SK-N-SH (cell line): ENCODE measurements around the gene CRMP1. TPM values are rescaled to one million over a fixed set of nuclear protein-coding genes. Genes with fewer than 3 reads are reported as not detected.

Experiments
- CTCF ChIA-PET: fragments of 300-600, 350-600 bp; formaldehyde crosslinking; extraction: SDS; loops from one replicate; lab custom pipeline; 2021; lab: Yijun Ruan, JAX
- POLR2A ChIA-PET: fragments of 350-600 bp; sonication (Branson Sonifier 250); formaldehyde crosslinking; extraction: SDS; loops from one replicate; lab custom pipeline; 2020; ENCODE audit warnings: antibody characterized with exemption, inconsistent platforms; lab: Yijun Ruan, JAX
- DNase-seq: peaks from one replicate; pipeline ENCODE4 v3.0.0; 2012
- H2AFZ ChIP-seq: fragments of 200-600 bp; sonication (generic); 2 replicates; pipeline ENCODE4 v1.8.1; 2016; ENCODE audit warnings: antibody characterized with exemption, mild to moderate bottlenecking, low read depth
- H3F3A ChIP-seq: fragments of 200-600 bp; sonication (generic); replicated peaks from 2 replicates; pipeline ENCODE3; 2016; ENCODE audit warnings: antibody characterized with exemption, mild to moderate bottlenecking; ENCODE audit not compliant: insufficient read depth
- H3K27ac ChIP-seq, 2 experiments: fragments of 200-500 bp in 1 of 2; fragments of 200-600 bp in 1 of 2; sonication (Bioruptor generic) in 1 of 2; sonication (generic), shearing (Covaris generic) in 1 of 2; 2 replicates each; pipeline versions ENCODE4 v1.5.1 to v1.6.1; 2014 to 2016; ENCODE audit warnings: low read depth in 2 of 2, inconsistent platforms in 1 of 2, low read length in 1 of 2, mild to moderate bottlenecking in 1 of 2, mixed read lengths in 1 of 2
- H3K27me3 ChIP-seq: fragments of 200-600 bp; sonication (generic), shearing (Covaris generic); 2 replicates; pipeline ENCODE4 v1.6.1; 2016; ENCODE audit warnings: mixed run types; ENCODE audit not compliant: insufficient read depth
- H3K36me3 ChIP-seq, 2 experiments: fragments of 200-500 bp in 1 of 2; fragments of 200-600 bp in 1 of 2; sonication (Bioruptor generic) in 1 of 2; sonication (generic) in 1 of 2; replicated peaks in 1 of 2; 2 replicates each; pipeline versions ENCODE3 to v1.5.1; 2014 to 2016; ENCODE audit warnings: low read length in 1 of 2, mild to moderate bottlenecking in 1 of 2; ENCODE audit not compliant: insufficient read depth in 2 of 2, control insufficient read depth in 1 of 2
- H3K4me1 ChIP-seq, 2 experiments: fragments of 200-500 bp in 1 of 2; fragments of 200-600 bp in 1 of 2; sonication (Bioruptor generic) in 1 of 2; sonication (generic), shearing (Covaris generic) in 1 of 2; 2 replicates each; pipeline versions ENCODE4 v1.5.1 to v1.6.1; 2014 to 2016; ENCODE audit warnings: low read depth in 1 of 2, low read length in 1 of 2, mixed run types in 1 of 2; ENCODE audit not compliant: insufficient read depth in 2 of 2, control insufficient read depth in 1 of 2
- H3K4me2 ChIP-seq: fragments of 200-600 bp; sonication (generic), shearing (Covaris generic); 2 replicates; pipeline ENCODE4 v1.6.1; 2017; ENCODE audit warnings: mixed run types
- H3K4me3 ChIP-seq, 2 experiments: fragments of 200-500 bp in 1 of 2; fragments of 200-600 bp in 1 of 2; sonication (Bioruptor generic) in 1 of 2; sonication (generic), shearing (Covaris generic) in 1 of 2; 2 replicates each; pipeline versions ENCODE4 v1.5.1 to v1.8.1; 2014 to 2016; ENCODE audit warnings: low read depth in 2 of 2, inconsistent platforms in 1 of 2, low read length in 1 of 2, mild to moderate bottlenecking in 1 of 2, mixed read lengths in 1 of 2, moderate library complexity in 1 of 2
- H3K79me2 ChIP-seq: fragments of 200-600 bp; sonication (generic); 2 replicates; pipeline ENCODE4 v1.8.1; 2017; ENCODE audit warnings: mild to moderate bottlenecking; ENCODE audit not compliant: insufficient read depth
- H3K9ac ChIP-seq: fragments of 200-600 bp; sonication (generic); 2 replicates; pipeline ENCODE4 v1.6.1; 2017; ENCODE audit warnings: mixed run types
- H3K9me2 ChIP-seq: fragments of 200-600 bp; sonication (generic); 2 replicates; pipeline ENCODE4 v1.6.1; 2017; ENCODE audit warnings: mixed run types
- H3K9me3 ChIP-seq: fragments of 200-600 bp; sonication (generic); 2 replicates; pipeline ENCODE4 v1.6.1; 2017; ENCODE audit warnings: mixed run types, mild to moderate bottlenecking, moderate library complexity
- H4K20me1 ChIP-seq: fragments of 200-600 bp; sonication (generic); 2 replicates; pipeline ENCODE4 v1.6.1; 2017; ENCODE audit warnings: mild to moderate bottlenecking, mixed run types; ENCODE audit not compliant: insufficient read depth
- FOSL2 ChIP-seq: IDR thresholded peaks from 2 replicates; pipeline ENCODE4 v1.4.0; 2012; ENCODE audit warnings: low read depth, mild to moderate bottlenecking, moderate library complexity, borderline replicate concordance
- FOXJ3 ChIP-seq: sonication (generic); formaldehyde crosslinking; IDR thresholded peaks from 2 replicates; pipeline ENCODE4 v1.5.1; 2020; ENCODE audit warnings: mild to moderate bottlenecking, missing genetic modification reagents
- MEF2A ChIP-seq: IDR thresholded peaks from 2 replicates; pipeline ENCODE4 v1.4.0; 2012; ENCODE audit warnings: low read depth, borderline replicate concordance
- NRF1 ChIP-seq: IDR thresholded peaks from 2 replicates; pipeline ENCODE4 v1.6.1; 2012; ENCODE audit warnings: low read depth, mild to moderate bottlenecking, low read length
- POLR2AphosphoS5 ChIP-seq: IDR thresholded peaks from 2 replicates; pipeline ENCODE4 v1.6.1; 2012; ENCODE audit warnings: low read depth, low read length
- RCOR1 ChIP-seq: fragments of 150-350 bp; IDR thresholded peaks from 2 replicates; pipeline ENCODE4 v1.6.1; 2017; ENCODE audit warnings: antibody characterized with exemption, low read length
- SMC3 ChIP-seq: IDR thresholded peaks from 2 replicates; pipeline ENCODE4 v1.6.1; 2012; ENCODE audit warnings: low read depth, low read length, improper control_type of control experiment
- TAF1 ChIP-seq: IDR thresholded peaks from 2 replicates; pipeline ENCODE4 v1.6.1; 2012; ENCODE audit warnings: low read depth, mild to moderate bottlenecking, low read length, moderate library complexity, borderline replicate concordance
- TCF12 ChIP-seq: IDR thresholded peaks from 2 replicates; pipeline ENCODE4 v1.4.0; 2012
- WGBS: methylation state at CpG from one replicate; pipeline ENCODE4 v1.1.6; 2017; ENCODE audit warnings: low lambda C conversion rate; 5-methylcytosine and 5-hydroxymethylcytosine counted together
- polyA plus RNA-seq, 3 experiments: library from polyadenylated mRNA; depleted of rRNA; stranded (reverse); fragments of >200 nt; gene quantifications; 2 replicates each; pipeline ENCODE4 v1.2.3, GENCODE V29; 2012
- TF ChIP-seq, protein P1 (sequence below): IDR thresholded peaks from 2 replicates; pipeline ENCODE4 v1.4.0; 2012; ENCODE audit warnings: low read depth, borderline replicate concordance
- TF ChIP-seq, protein P2 (sequence below): IDR thresholded peaks from 2 replicates; pipeline ENCODE4 v1.4.0; 2012; ENCODE audit warnings: low read depth
- TF ChIP-seq, protein P3 (sequence below): fragments of 150-350 bp; IDR thresholded peaks from 2 replicates; pipeline ENCODE4 v1.6.1; 2017; ENCODE audit warnings: antibody characterized with exemption, low read length, low read depth, borderline replicate concordance

The CRMP1 gene
- polyA plus RNA-seq, 1 of the 3 experiments (the other 2 are of a cell fraction), result 3.4 TPM

DNA sequence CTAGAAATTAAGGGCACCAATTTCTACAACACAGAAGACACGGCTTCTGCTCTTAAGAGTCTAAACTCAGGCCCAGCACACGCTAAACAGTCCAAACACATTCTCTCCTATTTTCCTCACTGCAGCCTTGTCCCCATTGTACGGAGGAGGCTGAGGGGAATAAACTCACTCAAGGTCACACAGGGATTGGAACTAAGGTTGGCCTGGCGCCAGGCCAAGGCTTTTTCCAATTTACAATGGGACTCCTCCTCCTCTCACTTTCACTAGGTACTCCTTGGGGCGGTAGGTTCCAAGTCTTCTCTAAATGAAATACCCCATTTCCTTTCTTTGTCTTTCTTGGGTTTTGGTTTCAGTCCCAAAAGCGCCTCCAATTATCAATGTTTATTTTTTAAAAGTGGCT, 48.7 kb upstream of the CRMP1 start (continued):
- no peak for TF ChIP-seq TCF12
- TF ChIP-seq NRF1, result no peak
- no peak for TF ChIP-seq MEF2A
- TF ChIP-seq, protein P1, sequence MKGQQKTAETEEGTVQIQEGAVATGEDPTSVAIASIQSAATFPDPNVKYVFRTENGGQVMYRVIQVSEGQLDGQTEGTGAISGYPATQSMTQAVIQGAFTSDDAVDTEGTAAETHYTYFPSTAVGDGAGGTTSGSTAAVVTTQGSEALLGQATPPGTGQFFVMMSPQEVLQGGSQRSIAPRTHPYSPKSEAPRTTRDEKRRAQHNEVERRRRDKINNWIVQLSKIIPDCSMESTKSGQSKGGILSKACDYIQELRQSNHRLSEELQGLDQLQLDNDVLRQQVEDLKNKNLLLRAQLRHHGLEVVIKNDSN, result no peak
- TF ChIP-seq POLR2AphosphoS5, result no peak
- no peak for TF ChIP-seq SMC3

DNA sequence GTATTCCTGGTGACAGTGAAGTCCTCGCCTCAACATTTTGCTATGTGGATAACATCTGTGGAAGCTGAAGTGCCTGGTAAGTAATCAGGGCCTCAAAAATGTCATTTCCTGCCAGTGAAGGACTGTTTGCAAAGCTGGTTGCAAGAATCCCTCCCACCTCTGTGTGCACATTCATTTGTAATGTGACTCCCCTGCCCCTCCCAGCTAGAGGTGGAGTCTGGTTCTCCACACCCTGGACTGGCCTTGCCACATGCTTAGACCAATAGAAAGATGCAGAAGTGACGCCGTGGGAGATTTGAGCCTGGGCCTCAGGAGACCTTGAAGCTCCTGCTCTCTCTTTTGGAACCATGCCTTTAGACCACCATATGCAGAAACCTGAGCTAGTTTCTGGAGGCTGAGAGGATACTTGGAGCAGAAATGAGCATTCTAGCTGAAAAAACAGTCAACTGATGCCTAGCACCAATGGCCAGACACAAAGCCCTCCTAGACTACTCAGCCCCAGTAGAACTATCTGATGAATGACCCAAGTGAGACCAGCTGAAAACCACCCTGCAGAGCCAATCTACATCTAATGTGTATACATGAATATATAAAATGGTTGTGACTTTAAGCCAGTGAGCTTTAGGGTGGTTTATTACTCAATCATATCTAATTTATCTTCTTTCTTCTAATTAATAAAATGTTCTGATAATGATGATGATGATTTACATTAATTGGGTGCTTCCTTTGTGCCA, 47.8 kb upstream of the CRMP1 start:
- Histone ChIP-seq H3K4me1 (no peaks in the 10 kb centered on the region; a peak in 1 of 4 replicates), H3K4me2 (no peak overlapping the region), H3K9me2 (no peaks in the 10 kb centered on the region), H3K79me2 (no peaks in the 10 kb centered on the region), H3F3A (no peaks in the 10 kb centered on the region)
- DNase-seq, result no peak
- TF ChIP-seq FOXJ3 (no peak), TAF1 (no peak), FOSL2 (no peak), MEF2A (no peak), RCOR1 (no peak)
- TF ChIP-seq, protein P1, result no peak
- TF ChIP-seq, protein P2, sequence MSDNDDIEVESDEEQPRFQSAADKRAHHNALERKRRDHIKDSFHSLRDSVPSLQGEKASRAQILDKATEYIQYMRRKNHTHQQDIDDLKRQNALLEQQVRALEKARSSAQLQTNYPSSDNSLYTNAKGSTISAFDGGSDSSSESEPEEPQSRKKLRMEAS, result no peak
- TF ChIP-seq, protein P3, sequence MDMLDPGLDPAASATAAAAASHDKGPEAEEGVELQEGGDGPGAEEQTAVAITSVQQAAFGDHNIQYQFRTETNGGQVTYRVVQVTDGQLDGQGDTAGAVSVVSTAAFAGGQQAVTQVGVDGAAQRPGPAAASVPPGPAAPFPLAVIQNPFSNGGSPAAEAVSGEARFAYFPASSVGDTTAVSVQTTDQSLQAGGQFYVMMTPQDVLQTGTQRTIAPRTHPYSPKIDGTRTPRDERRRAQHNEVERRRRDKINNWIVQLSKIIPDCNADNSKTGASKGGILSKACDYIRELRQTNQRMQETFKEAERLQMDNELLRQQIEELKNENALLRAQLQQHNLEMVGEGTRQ, result no peak
- TF ChIP-seq, all 33 proteins: peak for 0
- ChIA-PET CTCF (interaction anchor here (0.9 to 1.2 kb wide), 2 partner anchors 10 to 119 kb away, joined by 3 read pairs; no protein-coding TSS in a partner anchor), POLR2A (no interaction called here)
- H3K27me3 ChIP-seq, result no peaks in the 10 kb centered on the region
- WGBS, result 38% methylated on average over 3 of the region's 3 CpGs
- H4K20me1 ChIP-seq, result no peaks in the 10 kb centered on the region
- no peak overlapping the region for H3K27ac ChIP-seq
- H2AFZ ChIP-seq, result no peak overlapping the region
- H3K9me3 ChIP-seq, result no peaks in the 10 kb centered on the region
- no peaks in the 10 kb centered on the region for H3K36me3 ChIP-seq
- no peak overlapping the region for H3K4me3 ChIP-seq
- no peak overlapping the region for H3K9ac ChIP-seq
